ENCODE measurements around the gene SPHK1.

GRCh38 chr17:76417499-76418143 lies 33.2 kb downstream of the SPHK1 start:
- TF ChIP-seq, protein P1, sequence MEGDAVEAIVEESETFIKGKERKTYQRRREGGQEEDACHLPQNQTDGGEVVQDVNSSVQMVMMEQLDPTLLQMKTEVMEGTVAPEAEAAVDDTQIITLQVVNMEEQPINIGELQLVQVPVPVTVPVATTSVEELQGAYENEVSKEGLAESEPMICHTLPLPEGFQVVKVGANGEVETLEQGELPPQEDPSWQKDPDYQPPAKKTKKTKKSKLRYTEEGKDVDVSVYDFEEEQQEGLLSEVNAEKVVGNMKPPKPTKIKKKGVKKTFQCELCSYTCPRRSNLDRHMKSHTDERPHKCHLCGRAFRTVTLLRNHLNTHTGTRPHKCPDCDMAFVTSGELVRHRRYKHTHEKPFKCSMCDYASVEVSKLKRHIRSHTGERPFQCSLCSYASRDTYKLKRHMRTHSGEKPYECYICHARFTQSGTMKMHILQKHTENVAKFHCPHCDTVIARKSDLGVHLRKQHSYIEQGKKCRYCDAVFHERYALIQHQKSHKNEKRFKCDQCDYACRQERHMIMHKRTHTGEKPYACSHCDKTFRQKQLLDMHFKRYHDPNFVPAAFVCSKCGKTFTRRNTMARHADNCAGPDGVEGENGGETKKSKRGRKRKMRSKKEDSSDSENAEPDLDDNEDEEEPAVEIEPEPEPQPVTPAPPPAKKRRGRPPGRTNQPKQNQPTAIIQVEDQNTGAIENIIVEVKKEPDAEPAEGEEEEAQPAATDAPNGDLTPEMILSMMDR (IDR thresholded peaks at IDR 0.05; ENCODE audit: poor library complexity, severe bottlenecking), result no peak
- TF ChIP-seq EZH2 (IDR thresholded peaks at IDR 0.05; ENCODE audit: borderline replicate concordance, insufficient read depth, low read length, poor library complexity, severe bottlenecking), result no peak
- TF ChIP-seq TAF1 (IDR thresholded peaks at IDR 0.05; ENCODE audit: low read depth), result no peak
- TF ChIP-seq SMC3 (conservative IDR thresholded peaks at IDR 0.05; ENCODE audit: poor library complexity), result no peak

Measured in neural cell (in vitro differentiated cells).